H9 (cell line): Measurements from ENCODE around the gene LEFTY1. TPM values are rescaled to one million over a fixed set of nuclear protein-coding genes. Genes with fewer than 3 reads are reported as not detected.

Experiments used
- DNase-seq: peaks from one replicate; pipeline ENCODE4 v3.0.0-alpha.2; 2017
- H2AFZ ChIP-seq: one replicate; pipeline ENCODE4 v1.6.1; 2013; ENCODE audit warnings: mild to moderate bottlenecking, low read length, control low read depth, moderate library complexity
- H2AK5ac ChIP-seq: 2 replicates; pipeline ENCODE4 v1.6.1; 2013; ENCODE audit warnings: low read length, control low read depth, mixed read lengths; ENCODE audit not compliant: insufficient read length
- H2BK120ac ChIP-seq: one replicate; pipeline ENCODE4 v1.6.1; 2013; ENCODE audit warnings: low read depth, mild to moderate bottlenecking, low read length, control low read depth, inconsistent platforms; ENCODE audit not compliant: poor library complexity, severe bottlenecking
- H2BK12ac ChIP-seq: 2 replicates; pipeline ENCODE4 v1.6.1; 2013; ENCODE audit warnings: low read length, control low read depth, mixed read lengths, low read depth; ENCODE audit not compliant: insufficient read length
- H2BK15ac ChIP-seq: 2 replicates; pipeline ENCODE4 v1.6.1; 2013; ENCODE audit warnings: low read depth, low read length, control low read depth
- H2BK20ac ChIP-seq: one replicate; pipeline ENCODE4 v1.6.1; 2013; ENCODE audit warnings: low read depth, mild to moderate bottlenecking, low read length, control low read depth, inconsistent platforms; ENCODE audit not compliant: poor library complexity, severe bottlenecking
- H2BK5ac ChIP-seq: 2 replicates; pipeline ENCODE4 v1.6.1; 2013; ENCODE audit warnings: low read length, control low read depth, mixed read lengths; ENCODE audit not compliant: insufficient read length
- H3K14ac ChIP-seq: 2 replicates; pipeline ENCODE4 v1.6.1; 2013; ENCODE audit warnings: low read length, control low read depth; ENCODE audit not compliant: insufficient read depth
- H3K18ac ChIP-seq: 2 replicates; pipeline ENCODE4 v1.6.1; 2013; ENCODE audit warnings: low read depth, mild to moderate bottlenecking, mixed read lengths, low read length, control low read depth; ENCODE audit not compliant: insufficient read length
- H3K23ac ChIP-seq: 2 replicates; pipeline ENCODE4 v1.6.1; 2013; ENCODE audit warnings: low read length, control low read depth, mixed read lengths, low read depth; ENCODE audit not compliant: insufficient read length
- H3K23me2 ChIP-seq: 2 replicates; pipeline ENCODE4 v1.6.1; 2013; ENCODE audit warnings: low read depth, mild to moderate bottlenecking, mixed read lengths, low read length, control low read depth; ENCODE audit not compliant: insufficient read length, poor library complexity, severe bottlenecking
- H3K27ac ChIP-seq: 2 replicates; pipeline ENCODE4 v1.5.1; 2013; ENCODE audit warnings: low read length, control low read depth, mixed read lengths, low read depth; ENCODE audit not compliant: insufficient read length
- H3K27me3 ChIP-seq: 2 replicates; pipeline ENCODE4 v1.6.1; 2013; ENCODE audit warnings: low read length, control low read depth, inconsistent platforms; ENCODE audit not compliant: insufficient read depth
- H3K4ac ChIP-seq: 2 replicates; pipeline ENCODE4 v1.6.1; 2013; ENCODE audit warnings: low read depth, mild to moderate bottlenecking, control low read depth, inconsistent platforms, low read length, moderate library complexity
- H3K4me1 ChIP-seq: 2 replicates; pipeline ENCODE4 v1.6.1; 2013; ENCODE audit warnings: low read length, control low read depth, inconsistent platforms; ENCODE audit not compliant: insufficient read depth
- H3K4me2 ChIP-seq: 2 replicates; pipeline ENCODE4 v1.6.1; 2013; ENCODE audit warnings: low read length, control low read depth, mixed read lengths; ENCODE audit not compliant: insufficient read length, insufficient read depth
- H3K56ac ChIP-seq: 2 replicates; pipeline ENCODE4 v1.6.1; 2013; ENCODE audit warnings: low read depth, mild to moderate bottlenecking, mixed read lengths, low read length, control low read depth; ENCODE audit not compliant: insufficient read length
- H3K79me1 ChIP-seq: 2 replicates; pipeline ENCODE4 v1.6.1; 2013; ENCODE audit warnings: low read depth, mild to moderate bottlenecking, moderate library complexity, low read length, control low read depth, inconsistent platforms; ENCODE audit not compliant: insufficient read depth, poor library complexity, severe bottlenecking
- H3K79me2 ChIP-seq: 2 replicates; pipeline ENCODE4 v1.6.1; 2013; ENCODE audit warnings: low read length, control low read depth, inconsistent platforms; ENCODE audit not compliant: insufficient read depth
- H3K9ac ChIP-seq: 2 replicates; pipeline ENCODE4 v1.6.1; 2013; ENCODE audit warnings: low read length, control low read depth, mixed read lengths; ENCODE audit not compliant: insufficient read length; ENCODE audit errors: extremely low read depth
- H3K9me3 ChIP-seq: one replicate; pipeline ENCODE4 v1.6.1; 2013; ENCODE audit warnings: low read depth, low read length, inconsistent platforms; ENCODE audit not compliant: control insufficient read depth
- H3T11ph ChIP-seq: one replicate; pipeline ENCODE4 v1.6.1; 2013; ENCODE audit warnings: mild to moderate bottlenecking, low read length, control low read depth, inconsistent platforms
- H4K20me1 ChIP-seq: one replicate; pipeline ENCODE4 v1.6.1; 2013; ENCODE audit not compliant: control insufficient read depth, insufficient read length, insufficient read depth
- H4K5ac ChIP-seq: 2 replicates; pipeline ENCODE4 v1.6.1; 2013; ENCODE audit warnings: low read depth, mild to moderate bottlenecking, mixed read lengths, low read length, control low read depth; ENCODE audit not compliant: insufficient read length
- H4K8ac ChIP-seq: replicated peaks from 2 replicates; pipeline ENCODE4 v1.6.1; 2013; ENCODE audit warnings: low read length, control low read depth, mixed read lengths, low read depth; ENCODE audit not compliant: insufficient read length
- H4K91ac ChIP-seq: 2 replicates; pipeline ENCODE4 v1.6.1; 2013; ENCODE audit warnings: low read depth, mild to moderate bottlenecking, moderate library complexity, mixed read lengths, low read length, control low read depth; ENCODE audit not compliant: insufficient read length
- H3K27ac Mint-ChIP-seq, 3 experiments: 2 replicates in 2 of 3; 3 replicates in 1 of 3; pipeline ENCODE4 v1.8.0; 2020 to 2021; ENCODE audit warnings: mixed read lengths in 3 of 3, mild to moderate bottlenecking in 1 of 3, moderate library complexity in 1 of 3
- H3K27me3 Mint-ChIP-seq: 2 replicates; pipeline ENCODE4 v1.8.0; 2021; ENCODE audit warnings: low read depth, mild to moderate bottlenecking, moderate library complexity, mixed read lengths
- H3K36me3 Mint-ChIP-seq, 3 experiments: 2 replicates in 2 of 3; 3 replicates in 1 of 3; pipeline ENCODE4 v1.8.0; 2020 to 2021; ENCODE audit warnings: low read depth in 3 of 3, mixed read lengths in 3 of 3; ENCODE audit not compliant: insufficient read depth in 1 of 3
- H3K4me1 Mint-ChIP-seq, 2 experiments: 2 replicates each; pipeline ENCODE4 v1.8.0; 2020; ENCODE audit warnings: mixed read lengths in 2 of 2
- H3K4me3 Mint-ChIP-seq, 2 experiments: 2 replicates in 1 of 2; 3 replicates in 1 of 2; pipeline ENCODE4 v1.8.0; 2020 to 2021; ENCODE audit warnings: mild to moderate bottlenecking in 2 of 2, mixed read lengths in 2 of 2, moderate library complexity in 1 of 2
- H3K9me3 Mint-ChIP-seq, 2 experiments: 2 replicates in 1 of 2; 3 replicates in 1 of 2; pipeline ENCODE4 v1.8.0; 2020; ENCODE audit warnings: mild to moderate bottlenecking in 2 of 2, mixed read lengths in 2 of 2, moderate library complexity in 1 of 2
- CTCF ChIP-seq: fragments of 200-600 bp; sonication (generic); conservative IDR thresholded peaks from 3 replicates; pipeline ENCODE4 v1.8.0; 2021; ENCODE audit warnings: antibody characterized with exemption, mild to moderate bottlenecking
- WGBS: extraction: QIAGEN DNeasy Blood & Tissue Kit; methylation state at CpG from one replicate; pipeline ENCODE4 v1.1.7; 2013; ENCODE audit warnings: missing lambda C conversion rate, low lambda C conversion rate, mixed read lengths; ENCODE audit not compliant: insufficient read length; ENCODE audit errors: extremely low coverage; 5-methylcytosine and 5-hydroxymethylcytosine counted together
- total RNA-seq: library from RNA; stranded (reverse); gene quantifications from 2 replicates; pipeline ENCODE4 v1.2.1, GENCODE V29; 2021

The LEFTY1 gene
- total RNA-seq, 1 experiment from 2014 or later, result 107 TPM

GRCh38 chr1:225865514-225865913 lies 23.4 kb downstream of the LEFTY1 start:
- H3K4me3 Mint-ChIP-seq, result no peak overlapping the region
- H3K36me3 Mint-ChIP-seq, result peaks cover 48 to 91% (median 56%) of the 10 kb centered on the region in 3 experiments; a peak in 6 of 7 replicates
- Histone ChIP-seq H2BK12ac (no peak overlapping the region), H2AK5ac (no peak overlapping the region), H3K9ac (no peak overlapping the region), H4K91ac (no peak overlapping the region), H3K23ac (no peak overlapping the region), H3K56ac (no peak overlapping the region), H3K4ac (no peak overlapping the region), H3K14ac (no peak overlapping the region), H3K4me2 (no peak overlapping the region), H3T11ph (no peak overlapping the region), H2BK120ac (no peak overlapping the region), H2BK20ac (no peak overlapping the region), H3K9me3 (no peaks in the 10 kb centered on the region), H3K27ac (no peak overlapping the region), H4K5ac (no peak overlapping the region), H3K18ac (no peak overlapping the region), H4K20me1 (no peaks in the 10 kb centered on the region), H2BK5ac (no peak overlapping the region), H3K4me1 (no peaks in the 10 kb centered on the region), H4K8ac (no peak overlapping the region), H3K79me1 (no peaks in the 10 kb centered on the region), H2BK15ac (no peak overlapping the region), H3K79me2 (no peaks in the 10 kb centered on the region), H3K23me2 (no peaks in the 10 kb centered on the region), H3K27me3 (no peaks in the 10 kb centered on the region), H2AFZ (no peak overlapping the region)
- DNase-seq, result no peak
- TF ChIP-seq CTCF, result no peak
- no peaks in the 10 kb centered on the region for H3K4me1 Mint-ChIP-seq
- no peaks in the 10 kb centered on the region for H3K9me3 Mint-ChIP-seq
- H3K27me3 Mint-ChIP-seq, result no peaks in the 10 kb centered on the region
- no peak overlapping the region for H3K27ac Mint-ChIP-seq
- no CpG with 5 or more reads among the region's 13 CpGs for WGBS
